GM10266 (cell line): ENCODE data around the gene UPP1.

Source experiments
- DNase-seq: peaks from one replicate; pipeline ENCODE4 v3.0.0; 2012; ENCODE audit errors: extremely low spot score
- CTCF ChIP-seq: IDR thresholded peaks from 2 replicates; pipeline ENCODE4 v1.5.1; 2012; ENCODE audit warnings: mild to moderate bottlenecking, low read depth; ENCODE audit not compliant: control insufficient read depth, insufficient read depth; ENCODE audit errors: missing control alignments

Gene UPP1

GRCh38 chr7:48106906-48107659, 18.0 kb downstream of the UPP1 start:
- TF ChIP-seq CTCF = no peak
- no peak for DNase-seq

GRCh38 chr7:48107926-48108472, 18.9 kb downstream of the UPP1 start:
- no peak for DNase-seq
- no peak for TF ChIP-seq CTCF

- no peak for TF ChIP-seq CTCF
- no peak for DNase-seq
These were observed 20.1 kb downstream of the UPP1 start for GRCh38 chr7:48108959-48109847.

GRCh38 chr7:48109848-48110663, 21.0 kb downstream of the UPP1 start:
- TF ChIP-seq CTCF = peak; percentile 98
- peak; percentile 71 for DNase-seq

GRCh38 chr7:48110868-48111267, 21.8 kb downstream of the UPP1 start:
- no peak for DNase-seq
- no peak for TF ChIP-seq CTCF

GRCh38 chr7:48111596-48111995, 22.5 kb downstream of the UPP1 start:
- no peak for TF ChIP-seq CTCF
- DNase-seq = no peak
